Measurements from ENCODE around the gene MTHFD1L.

DNA sequence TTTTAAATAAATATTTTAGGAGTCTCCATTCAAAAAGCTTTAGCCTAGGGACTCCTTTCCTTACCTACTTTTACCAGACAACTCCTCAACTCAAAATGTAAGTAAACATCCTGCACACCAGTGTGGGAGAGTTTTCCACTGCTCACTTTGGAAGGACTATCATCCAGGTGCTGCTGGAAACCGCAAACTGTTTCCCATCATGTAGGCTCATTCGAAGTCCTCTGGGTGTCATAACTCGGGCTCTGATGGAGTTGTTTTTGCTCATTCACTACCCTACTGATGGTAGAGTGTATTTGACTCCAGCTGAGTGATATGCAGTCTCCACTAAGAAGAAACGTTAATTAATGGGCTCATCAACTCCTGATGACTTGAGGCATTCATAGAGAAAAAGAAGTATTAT is 237.8 kb downstream of the MTHFD1L start:
- no peak for TF ChIP-seq CTCF (IDR thresholded peaks at IDR 0.05)
- TF ChIP-seq POLR2A (IDR thresholded peaks at IDR 0.05): no peak
- no peak for TF ChIP-seq POLR2AphosphoS5 (IDR thresholded peaks at IDR 0.05)
